H1 (cell line): ENCODE data around the gene CD48.

Experiments
- BRCA1 ChIP-seq: IDR thresholded peaks from 2 replicates; pipeline ENCODE4 v1.6.1; 2012; ENCODE audit warnings: low read depth, low read length, improper control_type of control experiment
- CREB1 ChIP-seq: IDR thresholded peaks from 2 replicates; pipeline ENCODE4 v1.6.1; 2012; ENCODE audit warnings: inconsistent platforms
- CTCF ChIP-seq, 3 experiments: IDR thresholded peaks; 1 replicate in 2 of 3; 2 replicates in 1 of 3; pipeline versions ENCODE4 v1.5.1 to v1.6.1; 2011; ENCODE audit warnings: low read length in 3 of 3, mild to moderate bottlenecking in 3 of 3, inconsistent platforms in 2 of 3, low read depth in 1 of 3, moderate library complexity in 1 of 3; ENCODE audit not compliant: insufficient read depth in 1 of 3; ENCODE audit errors: control extremely low read depth in 1 of 3
- EZH2 ChIP-seq: fragments of 200-600 bp; sonication (generic); IDR thresholded peaks from 2 replicates; pipeline ENCODE4 v1.7.1; 2012; ENCODE audit warnings: low read depth, mild to moderate bottlenecking, moderate library complexity, low read length, inconsistent platforms; ENCODE audit not compliant: severe bottlenecking
- HDAC2 ChIP-seq, 2 experiments: fragments of 300-600 bp in 1 of 2; sonication (generic) in 1 of 2; IDR thresholded peaks; 2 replicates each; pipeline ENCODE4 v1.6.1; 2011 to 2012; ENCODE audit warnings: low read depth in 2 of 2, low read length in 2 of 2, mild to moderate bottlenecking in 2 of 2, moderate library complexity in 2 of 2, borderline replicate concordance in 1 of 2, inconsistent platforms in 1 of 2
- PHF8 ChIP-seq: fragments of 200-600 bp; sonication (generic); conservative IDR thresholded peaks from 2 replicates; pipeline ENCODE4 v1.7.1; 2012; ENCODE audit warnings: low read depth, mild to moderate bottlenecking, inconsistent platforms, low read length, moderate library complexity
- RFX5 ChIP-seq: IDR thresholded peaks from 2 replicates; pipeline ENCODE4 v1.6.1; 2011; ENCODE audit warnings: low read depth, low read length, improper control_type of control experiment, borderline replicate concordance

GRCh38 chr1:160631983-160632625, 79.5 kb downstream of the CD48 start:
- TF ChIP-seq CTCF (IDR thresholded peaks at IDR 0.05; ENCODE audit: control extremely low read depth in 1 of 3, insufficient read depth in 1 of 3, low read depth in 1 of 3, low read length in 3 of 3), result no peak
- TF ChIP-seq RFX5, result no peak
- no peak for TF ChIP-seq PHF8
- TF ChIP-seq HDAC2 (IDR thresholded peaks at IDR 0.05; ENCODE audit: borderline replicate concordance in 1 of 2, low read depth in 2 of 2, low read length in 2 of 2), result no peak
- no peak for TF ChIP-seq BRCA1
- TF ChIP-seq CREB1, result no peak
- TF ChIP-seq EZH2, result no peak
